Stimulated activated CD4-positive, alpha-beta T cell treated with anti-CD3 and anti-CD28 coated beads, Interleukin-12 subunit alpha, Interleukin-12 subunit beta, amount 100 ng/mL, for 24 hours (primary cell): ENCODE results near the gene RPP14.

Source experiments
- DNase-seq, 2 experiments: peaks; one replicate each; pipeline ENCODE4 v3.0.0-alpha.2; 2020; ENCODE audit warnings: low read depth in 2 of 2

Gene RPP14

DNA sequence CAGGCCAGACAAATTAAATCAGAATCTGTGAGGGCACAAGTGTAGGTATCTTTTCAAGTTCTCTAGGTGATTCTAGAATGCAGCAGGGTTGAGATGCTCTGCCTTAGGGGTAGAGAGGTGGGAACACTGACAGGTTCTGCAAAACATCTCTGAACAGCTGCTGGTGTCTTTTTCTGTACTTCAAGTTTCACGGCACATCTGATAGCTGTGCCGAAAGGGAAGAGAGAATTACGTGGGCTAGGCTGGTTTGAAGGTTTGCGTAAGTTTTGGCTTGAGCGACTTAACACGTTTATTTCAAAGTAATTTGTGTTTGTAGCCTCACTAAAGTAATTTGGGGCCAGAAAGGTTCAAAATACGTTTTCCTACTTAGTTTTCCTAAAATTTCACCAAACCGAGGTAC is 49.1 kb downstream of the RPP14 start:
- DNase-seq, result no peak

DNA sequence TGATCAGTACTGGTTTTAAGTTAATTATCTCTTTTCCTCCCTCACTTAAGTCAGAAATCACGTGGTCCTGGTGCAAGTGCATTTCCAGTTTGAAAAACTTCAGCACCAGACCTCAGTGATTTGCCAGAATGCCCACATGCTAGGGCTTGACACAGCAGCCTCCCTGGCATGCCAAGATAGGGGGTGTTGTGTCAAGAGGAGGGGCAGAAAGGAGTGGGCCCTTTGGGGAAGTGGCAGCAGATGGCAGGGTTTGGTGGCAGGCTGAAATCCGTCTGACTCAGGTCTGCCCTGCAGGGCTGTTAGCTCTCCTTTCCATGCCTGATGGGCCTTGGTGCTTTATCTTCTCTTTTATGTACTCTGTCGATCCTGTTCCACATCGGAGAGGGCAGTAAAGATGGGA is 50.0 kb downstream of the RPP14 start:
- no peak for DNase-seq

DNA sequence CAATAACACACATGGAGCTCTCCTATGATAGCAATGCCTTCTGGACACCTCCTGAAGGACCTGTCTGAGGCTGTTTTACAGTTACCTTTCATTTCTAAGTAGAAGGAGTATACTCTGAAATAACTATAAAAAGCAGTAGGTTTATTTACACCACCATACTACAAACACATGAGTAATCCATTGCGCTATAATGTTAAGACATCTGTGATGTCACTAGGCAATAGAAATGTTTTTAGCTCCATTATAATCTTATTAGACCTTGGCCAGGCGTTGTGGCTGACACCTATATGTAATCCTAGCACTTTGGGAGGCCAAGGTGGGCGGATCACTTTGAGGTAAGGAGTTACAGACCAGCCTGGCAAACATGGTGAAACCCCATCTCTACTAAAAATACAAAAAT is 51.4 kb downstream of the RPP14 start:
- no peak for DNase-seq

DNA sequence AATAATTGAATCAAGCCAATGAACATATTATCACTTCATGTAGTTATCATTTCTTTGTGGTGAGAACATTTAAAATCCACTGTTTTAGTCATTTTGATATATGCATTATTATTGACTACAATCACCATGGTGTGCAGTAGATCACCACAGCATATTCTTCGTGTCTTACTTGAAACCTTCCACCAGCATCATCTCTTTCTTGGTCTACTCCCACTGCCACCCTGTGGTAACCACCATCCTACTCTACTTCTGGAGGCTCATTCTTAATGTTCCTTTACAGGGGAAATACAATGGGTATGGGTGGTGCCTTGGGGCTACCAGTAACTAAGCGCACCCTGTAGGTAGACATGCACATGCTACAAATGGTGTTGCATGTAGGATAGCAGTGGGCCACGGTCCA is 52.0 kb downstream of the RPP14 start:
- DNase-seq, result no peak

DNA sequence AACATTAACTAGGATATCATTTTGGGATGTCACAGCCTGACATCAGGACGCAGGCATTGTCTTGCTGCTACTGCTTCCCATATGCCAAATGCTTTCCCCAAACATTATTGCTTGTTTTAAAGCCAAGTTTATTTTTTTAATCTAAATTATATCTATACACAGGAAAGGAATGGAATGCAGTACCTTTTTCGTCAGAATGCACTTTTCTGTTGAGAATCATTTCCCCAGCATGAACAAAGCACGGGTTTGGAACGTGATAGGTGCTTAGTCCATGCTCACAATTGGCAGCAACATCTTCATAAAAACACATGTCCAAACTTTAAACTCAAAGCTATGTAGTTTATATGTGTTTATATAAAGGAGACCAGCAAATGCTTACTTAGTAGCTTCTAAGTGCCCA is 52.8 kb downstream of the RPP14 start:
- DNase-seq, result no peak

DNA sequence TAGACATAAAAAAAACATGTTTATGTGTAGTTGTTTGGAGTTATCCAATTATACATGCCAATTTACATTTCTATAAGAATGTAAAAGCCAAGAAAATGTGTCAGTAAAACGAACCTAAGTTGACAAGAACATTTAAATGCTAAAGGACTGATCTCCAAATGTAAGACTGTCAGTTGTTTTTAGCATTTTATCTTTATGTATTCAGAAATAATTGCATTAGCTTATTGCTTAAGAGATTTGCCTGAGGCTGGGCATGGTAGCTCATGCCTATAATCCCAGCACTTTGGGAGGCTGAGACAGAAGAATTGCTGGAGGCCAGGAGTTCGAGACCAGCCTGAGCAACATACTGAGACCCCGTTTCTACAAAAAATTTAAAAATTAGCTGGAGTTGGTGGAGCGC is 53.6 kb downstream of the RPP14 start:
- no peak for DNase-seq

DNA sequence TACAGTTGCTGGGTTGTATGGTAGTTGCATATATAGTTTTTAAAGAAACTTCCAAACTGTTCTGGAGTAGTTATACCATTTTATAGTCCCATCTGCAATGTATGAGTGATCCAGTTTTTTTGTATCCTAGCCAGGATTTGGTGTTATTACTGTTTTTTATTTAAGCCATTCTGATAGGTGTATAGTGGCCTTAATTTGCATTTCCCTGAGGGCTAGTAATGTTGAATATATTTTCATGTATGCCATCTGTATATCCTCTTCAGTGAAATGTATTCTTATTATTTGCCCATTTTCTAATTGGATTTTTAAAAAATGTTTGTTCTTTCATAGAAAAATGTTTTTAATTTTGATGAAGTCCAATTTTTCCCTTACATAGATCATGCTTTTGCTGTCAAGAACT is 55.8 kb downstream of the RPP14 start:
- no peak for DNase-seq

DNA sequence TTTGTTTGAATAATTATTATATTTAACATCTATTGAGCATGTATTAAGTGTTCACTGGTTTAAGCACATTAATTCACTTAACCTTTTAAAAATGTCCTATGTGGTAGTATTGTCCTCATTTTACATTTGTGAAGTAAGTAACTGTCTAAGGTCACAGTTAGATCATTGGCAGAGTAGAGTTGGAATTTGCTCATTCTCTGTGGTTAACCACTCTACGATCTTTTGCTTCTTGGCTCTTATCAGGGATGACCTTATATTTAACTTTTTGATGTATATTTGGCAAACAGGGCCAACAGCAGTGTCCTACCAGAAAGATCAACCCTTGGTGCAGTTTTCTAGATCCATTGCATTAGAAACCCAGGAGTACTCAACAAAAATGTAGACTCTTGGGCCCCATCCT is 60.7 kb downstream of the RPP14 start:
- DNase-seq, result no peak

DNA sequence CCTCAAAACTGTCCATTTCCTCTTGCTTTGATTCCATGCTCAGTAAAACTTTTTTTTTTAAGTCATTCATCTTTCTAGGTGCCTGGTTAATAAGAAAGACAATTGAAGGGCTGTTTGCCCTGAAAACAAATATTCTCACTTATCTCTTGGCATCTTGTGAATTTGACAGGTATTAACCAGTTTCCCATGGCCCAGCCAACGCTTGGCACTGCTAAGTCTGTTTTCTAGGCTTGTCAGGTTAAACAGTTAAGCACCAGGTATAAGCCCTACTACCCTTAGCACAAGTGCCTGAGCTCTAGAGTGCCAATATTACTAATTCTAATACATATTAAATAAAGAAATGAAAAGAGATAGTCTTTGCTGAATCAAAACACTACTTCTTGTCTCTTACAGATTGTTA is 63.0 kb downstream of the RPP14 start:
- DNase-seq, result no peak
